Measurements from ENCODE around the gene FADS1.

The FADS1 gene

DNA sequence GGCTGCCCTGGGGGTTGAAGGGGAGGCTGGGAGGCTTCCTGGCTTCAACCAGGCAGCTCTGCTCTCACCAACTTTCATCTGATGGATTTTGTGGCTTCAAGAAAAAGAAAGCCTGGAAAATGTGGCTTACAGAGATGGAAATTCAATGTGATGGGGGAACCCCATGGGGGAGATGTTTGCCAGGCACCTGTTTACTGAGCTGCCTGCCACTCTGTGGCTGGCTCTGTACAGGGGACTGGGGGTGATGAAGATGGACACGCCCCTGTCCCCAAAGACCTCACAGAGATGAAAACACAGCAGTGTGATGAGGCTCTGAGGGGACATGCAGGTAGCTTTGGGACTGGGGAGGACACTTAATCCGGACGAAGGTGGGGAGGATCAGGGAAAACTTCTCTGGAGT lies 34.5 kb downstream of the FADS1 start:
- Histone ChIP-seq H3K9ac (ENCODE audit: low read length) (no peak overlapping the region), H3K27me3 (ENCODE audit: control insufficient read depth, insufficient read depth, low read length) (peaks cover 3% of the 10 kb centered on the region), H3K36me3 (ENCODE audit: control insufficient read depth, insufficient read depth, low read length) (peaks cover 9% of the 10 kb centered on the region), H3K4me3 (ENCODE audit: low read length) (no peak overlapping the region), H3K27ac (ENCODE audit: low read depth, low read length) (no peak overlapping the region), H3K4me1 (ENCODE audit: control insufficient read depth, insufficient read depth, low read length) (no peaks in the 10 kb centered on the region)

DNA sequence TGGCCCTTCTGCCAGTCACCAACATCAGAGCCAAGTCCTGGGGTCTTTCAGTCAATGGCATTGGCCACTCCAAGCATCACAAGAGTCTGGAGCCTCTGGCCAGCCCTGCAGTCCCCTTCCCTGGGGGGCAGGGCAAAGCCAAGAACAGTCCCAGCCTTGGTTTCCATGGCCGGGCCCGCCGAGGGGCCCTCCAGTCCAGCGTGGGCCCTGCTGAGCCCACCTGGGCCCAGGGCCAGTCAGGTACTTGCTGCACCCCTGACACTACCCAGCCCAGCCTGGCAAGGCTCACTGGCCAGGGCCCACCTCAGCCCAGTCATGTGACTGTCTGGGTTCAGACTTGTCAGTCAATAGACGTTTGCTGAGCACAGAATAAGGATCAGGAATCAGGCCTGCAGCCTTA lies 35.2 kb downstream of the FADS1 start:
- H3K27ac ChIP-seq (ENCODE audit: low read depth, low read length), result no peak overlapping the region
- no peak overlapping the region for H3K9ac ChIP-seq (ENCODE audit: low read length)
- no peaks in the 10 kb centered on the region for H3K4me1 ChIP-seq (ENCODE audit: control insufficient read depth, insufficient read depth, low read length)
- H3K4me3 ChIP-seq (ENCODE audit: low read length), result no peak overlapping the region
- H3K36me3 ChIP-seq (ENCODE audit: control insufficient read depth, insufficient read depth, low read length), result peaks cover 3% of the 10 kb centered on the region
- peaks cover 3% of the 10 kb centered on the region for H3K27me3 ChIP-seq (ENCODE audit: control insufficient read depth, insufficient read depth, low read length)

DNA sequence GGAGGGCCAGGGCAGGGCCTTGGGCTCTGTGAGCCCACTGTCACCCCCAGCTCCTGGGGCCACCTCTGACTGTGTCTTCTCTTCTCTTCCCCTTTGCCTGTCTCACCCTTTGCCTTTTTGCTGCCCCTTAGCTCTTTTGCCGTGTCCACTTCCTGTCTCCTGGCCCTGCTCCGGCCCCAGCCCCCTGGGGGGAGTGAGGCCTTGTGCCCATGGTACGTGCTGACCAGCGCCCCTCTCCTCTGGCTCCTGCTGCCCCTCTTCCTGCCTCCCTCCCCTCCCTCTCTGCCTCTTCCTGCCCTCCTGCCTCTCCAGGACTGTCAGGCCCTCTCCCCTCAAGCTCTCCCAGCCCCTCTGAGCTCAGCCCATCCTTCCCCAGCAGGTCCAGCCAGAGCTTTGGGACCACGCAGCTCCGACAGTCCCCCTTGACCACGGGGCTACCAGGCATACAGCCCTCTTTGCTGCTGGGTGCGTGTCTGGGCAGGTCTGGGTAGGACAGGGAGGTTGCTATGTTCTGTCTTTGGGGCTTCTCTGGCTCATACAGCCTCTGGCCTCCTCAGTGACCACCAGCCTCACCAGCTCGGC lies 36.1 kb downstream of the FADS1 start:
- H3K4me1 ChIP-seq (ENCODE audit: control insufficient read depth, insufficient read depth, low read length), result no peaks in the 10 kb centered on the region
- H3K27me3 ChIP-seq (ENCODE audit: control insufficient read depth, insufficient read depth, low read length), result peaks cover 3% of the 10 kb centered on the region
- H3K36me3 ChIP-seq (ENCODE audit: control insufficient read depth, insufficient read depth, low read length), result no peaks in the 10 kb centered on the region
- no peak overlapping the region for H3K9ac ChIP-seq (ENCODE audit: low read length)
- H3K27ac ChIP-seq (ENCODE audit: low read depth, low read length), result no peak overlapping the region
- no peak overlapping the region for H3K4me3 ChIP-seq (ENCODE audit: low read length)

DNA sequence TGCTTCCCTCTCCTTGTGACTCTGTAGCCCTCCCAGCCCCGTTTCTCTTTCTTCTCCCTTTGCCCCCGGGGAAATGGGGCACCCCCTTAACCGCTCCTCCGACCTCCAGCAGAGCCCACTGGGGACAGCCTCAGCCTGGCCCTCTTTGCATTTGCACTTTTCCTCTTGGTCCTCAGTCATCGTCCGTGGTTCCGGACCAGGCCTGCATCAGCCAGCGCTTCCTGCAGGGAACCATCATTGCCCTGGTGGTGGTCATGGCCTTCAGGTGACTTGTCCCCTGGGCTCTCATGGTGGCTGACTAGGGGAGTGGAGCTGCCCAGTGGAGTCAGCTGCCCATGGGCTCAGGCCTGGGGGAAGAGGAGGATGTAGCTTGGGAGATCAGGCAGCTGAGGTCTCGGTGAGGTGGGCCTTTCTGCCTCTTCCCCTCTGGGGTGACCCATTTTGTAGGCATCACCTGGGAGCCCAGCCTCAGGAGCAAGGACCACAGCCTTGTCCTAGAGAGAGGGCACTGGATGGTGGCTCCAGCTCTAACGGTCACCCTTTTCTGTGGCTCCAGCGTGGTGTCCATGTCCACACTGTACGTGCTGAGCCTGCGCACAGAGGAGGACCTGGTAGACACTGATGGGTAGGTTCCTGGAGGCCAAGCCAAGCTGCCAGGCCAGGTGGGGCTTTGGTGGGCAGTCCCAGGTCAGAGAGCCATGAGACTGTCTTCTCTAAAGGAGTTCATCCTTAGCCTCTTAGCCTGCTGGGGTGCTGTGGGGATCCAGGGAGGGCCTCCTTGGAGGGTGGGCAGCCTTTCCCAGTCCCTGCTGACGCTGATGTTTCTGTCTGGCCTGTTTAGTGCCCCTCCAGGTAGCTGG lies 36.9 kb downstream of the FADS1 start:
- Histone ChIP-seq H3K27me3 (ENCODE audit: control insufficient read depth, insufficient read depth, low read length) (peaks cover 3% of the 10 kb centered on the region), H3K36me3 (ENCODE audit: control insufficient read depth, insufficient read depth, low read length) (no peaks in the 10 kb centered on the region), H3K27ac (ENCODE audit: low read depth, low read length) (no peak overlapping the region), H3K9ac (ENCODE audit: low read length) (no peak overlapping the region), H3K4me3 (ENCODE audit: low read length) (no peak overlapping the region), H3K4me1 (ENCODE audit: control insufficient read depth, insufficient read depth, low read length) (no peaks in the 10 kb centered on the region)

DNA sequence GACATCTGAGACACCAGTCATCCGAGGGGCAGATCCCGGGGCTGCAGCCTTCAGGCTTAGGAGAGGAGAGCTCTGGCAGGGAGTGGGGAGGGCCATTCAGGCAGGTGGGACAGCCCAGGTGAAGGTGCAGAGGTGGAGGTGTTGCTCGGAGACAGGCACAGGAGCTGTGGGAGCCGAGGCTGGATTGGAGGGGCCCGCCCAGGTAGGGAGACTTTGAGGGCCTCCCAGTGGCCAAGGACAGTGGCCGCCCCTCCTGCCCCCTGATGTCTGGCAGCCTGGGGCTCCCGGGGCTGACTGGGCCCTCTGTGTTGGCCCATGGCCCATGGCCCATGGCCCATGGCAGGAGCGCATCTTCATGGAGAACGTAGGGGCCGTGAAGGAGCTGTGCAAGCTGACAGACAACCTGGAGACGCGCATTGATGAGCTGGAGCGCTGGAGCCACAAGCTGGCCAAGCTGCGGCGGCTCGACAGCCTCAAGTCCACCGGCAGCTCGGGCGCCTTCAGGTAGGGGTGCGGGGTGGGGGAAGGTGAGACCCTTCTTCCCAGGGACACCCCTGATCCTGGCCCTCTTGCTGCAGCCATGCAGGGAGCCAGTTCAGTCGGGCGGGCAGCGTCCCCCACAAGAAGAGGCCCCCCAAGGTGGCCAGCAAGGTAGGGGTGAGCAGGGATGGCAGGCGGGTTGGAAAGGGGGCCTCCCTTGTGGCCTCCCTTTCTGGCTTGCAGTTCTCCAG lies 37.7 kb downstream of the FADS1 start:
- no peak overlapping the region for H3K9ac ChIP-seq (ENCODE audit: low read length)
- no peaks in the 10 kb centered on the region for H3K36me3 ChIP-seq (ENCODE audit: control insufficient read depth, insufficient read depth, low read length)
- H3K27me3 ChIP-seq (ENCODE audit: control insufficient read depth, insufficient read depth, low read length), result peaks cover 3% of the 10 kb centered on the region
- no peaks in the 10 kb centered on the region for H3K4me1 ChIP-seq (ENCODE audit: control insufficient read depth, insufficient read depth, low read length)
- no peak overlapping the region for H3K27ac ChIP-seq (ENCODE audit: low read depth, low read length)
- no peak overlapping the region for H3K4me3 ChIP-seq (ENCODE audit: low read length)

DNA sequence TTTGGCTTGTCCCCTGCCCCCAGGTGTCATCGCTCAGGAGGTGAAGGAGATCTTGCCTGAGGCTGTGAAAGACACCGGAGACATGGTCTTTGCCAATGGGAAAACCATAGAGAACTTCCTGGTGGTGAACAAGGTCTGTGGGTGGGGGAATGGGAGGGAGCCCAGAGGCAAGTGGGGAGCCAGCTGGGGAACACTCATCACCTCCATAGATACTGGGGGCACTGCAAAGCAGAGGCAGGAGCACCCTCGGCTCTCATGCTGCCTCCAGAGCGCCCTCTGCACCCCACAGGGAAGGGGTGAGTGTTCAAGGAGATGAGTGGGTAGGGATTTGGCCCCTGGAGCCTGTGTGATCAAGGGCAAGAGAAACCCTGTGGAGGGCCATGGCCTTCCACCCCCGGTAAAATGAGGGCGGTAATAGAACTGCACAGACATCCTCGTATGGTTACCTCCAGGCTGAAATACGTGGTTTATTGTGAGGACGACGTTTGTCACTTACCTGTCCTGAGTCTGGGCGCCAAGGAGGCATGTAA lies 38.4 kb downstream of the FADS1 start:
- no peak overlapping the region for H3K4me3 ChIP-seq (ENCODE audit: low read length)
- H3K9ac ChIP-seq (ENCODE audit: low read length), result no peak overlapping the region
- H3K27me3 ChIP-seq (ENCODE audit: control insufficient read depth, insufficient read depth, low read length), result peaks cover 3% of the 10 kb centered on the region
- no peak overlapping the region for H3K27ac ChIP-seq (ENCODE audit: low read depth, low read length)
- no peaks in the 10 kb centered on the region for H3K36me3 ChIP-seq (ENCODE audit: control insufficient read depth, insufficient read depth, low read length)
- no peaks in the 10 kb centered on the region for H3K4me1 ChIP-seq (ENCODE audit: control insufficient read depth, insufficient read depth, low read length)

DNA sequence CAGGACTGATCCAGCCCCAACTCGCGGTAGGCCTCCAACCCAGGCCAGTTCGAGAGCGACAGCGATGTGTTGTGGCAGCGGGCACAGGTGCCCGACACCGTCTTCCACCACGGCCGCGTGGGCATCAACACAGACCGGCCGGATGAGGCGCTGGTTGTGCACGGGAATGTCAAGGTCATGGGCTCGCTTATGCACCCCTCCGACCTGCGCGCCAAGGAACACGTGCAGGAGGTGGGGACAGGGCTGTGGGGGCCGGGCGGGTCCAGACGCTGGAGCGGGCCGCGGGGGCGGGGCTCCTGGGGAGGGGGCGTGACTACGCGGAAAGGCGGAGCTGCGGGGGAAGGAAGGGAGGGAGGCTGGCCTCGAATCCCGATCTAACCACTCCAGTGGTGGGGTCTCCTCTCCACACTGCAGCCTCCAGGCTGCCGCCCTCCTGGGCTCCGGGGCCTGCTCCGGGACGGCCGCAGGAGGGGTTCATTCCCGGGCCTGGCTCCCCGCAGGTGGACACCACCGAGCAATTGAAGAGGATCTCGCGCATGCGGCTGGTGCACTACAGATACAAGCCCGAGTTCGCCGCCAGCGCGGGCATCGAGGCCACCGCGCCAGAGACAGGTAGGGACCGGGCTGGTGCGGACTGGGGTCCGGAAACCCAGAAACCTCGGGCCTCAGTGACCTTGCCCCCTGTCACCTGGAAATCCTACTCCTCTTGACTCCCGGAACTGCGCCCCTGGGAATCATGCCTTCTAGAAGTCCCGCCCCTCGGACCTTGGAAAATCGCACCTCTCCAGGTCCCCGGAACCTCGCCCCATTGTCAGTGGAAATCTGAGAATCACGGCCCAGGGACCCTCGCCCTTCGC lies 39.3 kb downstream of the FADS1 start:
- H3K9ac ChIP-seq (ENCODE audit: low read length), result no peak overlapping the region

DNA sequence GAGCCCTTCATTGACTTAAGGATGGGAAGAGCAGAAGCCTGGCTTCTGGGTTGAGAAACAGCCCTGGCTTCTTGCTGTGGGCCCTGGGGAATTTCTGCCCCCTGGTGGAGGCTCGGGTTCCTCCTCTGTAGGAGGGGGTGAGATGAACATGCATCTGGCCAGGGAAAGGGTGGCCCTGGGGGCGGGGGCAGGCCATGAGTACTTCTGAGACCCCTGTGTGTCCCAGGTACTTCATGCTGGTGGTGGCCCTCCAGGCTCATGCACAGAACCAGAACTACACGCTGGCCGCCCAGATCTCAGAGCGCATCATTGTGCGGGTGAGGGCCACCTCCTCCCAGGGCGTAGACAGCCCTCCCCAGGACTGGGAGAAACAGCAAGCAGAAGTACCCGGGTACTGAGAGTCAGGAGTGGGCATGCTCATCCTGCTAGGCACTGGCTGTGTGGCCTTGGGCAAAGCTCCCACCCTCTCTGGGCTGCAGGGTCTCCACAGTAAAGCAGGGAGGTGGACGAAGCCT lies 40.2 kb downstream of the FADS1 start:
- no peak overlapping the region for H3K27ac ChIP-seq (ENCODE audit: low read depth, low read length)
- H3K9ac ChIP-seq (ENCODE audit: low read length), result no peak overlapping the region

More for the DNA sequence above, 39.3 kb downstream of the FADS1 start:
- no peak overlapping the region for H3K27ac ChIP-seq (ENCODE audit: low read depth, low read length)
- H3K27me3 ChIP-seq (ENCODE audit: control insufficient read depth, insufficient read depth, low read length), result peaks cover 3% of the 10 kb centered on the region
- no peaks in the 10 kb centered on the region for H3K4me1 ChIP-seq (ENCODE audit: control insufficient read depth, insufficient read depth, low read length)
- no peaks in the 10 kb centered on the region for H3K36me3 ChIP-seq (ENCODE audit: control insufficient read depth, insufficient read depth, low read length)
- H3K4me3 ChIP-seq (ENCODE audit: low read length), result peak overlapping the region; percentile 9

DNA sequence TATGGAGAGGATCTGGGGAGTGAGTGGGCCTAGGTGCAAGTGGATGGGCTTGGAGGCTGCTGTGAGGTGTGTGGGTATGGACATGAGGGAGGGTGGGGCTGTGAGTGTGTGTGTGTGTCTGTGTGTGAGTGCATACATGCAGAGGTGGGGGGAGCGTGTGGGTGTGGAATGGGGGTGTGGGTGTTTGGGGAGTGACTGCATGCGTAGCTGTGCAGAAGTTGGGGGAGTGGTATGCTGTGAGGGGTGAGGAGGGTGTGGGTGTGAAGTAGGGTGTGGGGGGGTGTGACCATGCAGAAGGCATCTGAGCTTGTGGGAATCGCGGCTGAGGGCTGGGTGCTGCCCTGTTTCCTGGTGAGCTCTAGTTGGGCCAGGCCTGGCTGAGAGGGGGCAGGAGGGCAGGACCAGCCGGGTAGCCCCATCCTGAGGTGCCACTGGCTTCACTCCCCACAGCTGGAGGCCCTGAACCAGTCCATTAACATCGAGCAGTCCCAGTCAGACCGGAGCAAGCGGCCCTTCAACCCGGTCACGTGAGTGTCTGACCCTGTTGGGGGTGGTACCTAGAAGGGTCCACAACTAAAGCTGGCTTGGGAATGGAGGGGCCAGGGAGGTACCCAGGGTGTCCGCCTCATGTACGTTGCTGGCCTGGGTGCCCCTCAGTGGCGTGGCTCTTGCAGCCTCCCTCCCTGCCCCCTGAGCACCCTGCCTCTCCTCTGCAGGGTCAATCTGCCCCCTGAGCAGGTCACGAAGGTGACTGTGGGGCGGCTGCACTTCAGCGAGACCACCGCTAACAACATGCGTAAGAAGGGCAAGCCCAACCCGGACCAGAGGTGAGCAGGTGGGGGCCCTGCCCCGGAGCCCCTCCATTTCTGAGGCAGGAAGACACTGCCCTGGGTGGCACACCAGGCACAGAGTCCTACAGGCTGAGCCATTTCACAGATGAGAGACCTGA lies 40.9 kb downstream of the FADS1 start:
- Histone ChIP-seq H3K4me3 (ENCODE audit: low read length) (no peak overlapping the region), H3K4me1 (ENCODE audit: control insufficient read depth, insufficient read depth, low read length) (no peaks in the 10 kb centered on the region), H3K9ac (ENCODE audit: low read length) (no peak overlapping the region), H3K27me3 (ENCODE audit: control insufficient read depth, insufficient read depth, low read length) (peaks cover 3% of the 10 kb centered on the region), H3K27ac (ENCODE audit: low read depth, low read length) (no peak overlapping the region), H3K36me3 (ENCODE audit: control insufficient read depth, insufficient read depth, low read length) (no peaks in the 10 kb centered on the region)

More for the DNA sequence above, 40.2 kb downstream of the FADS1 start:
- no peaks in the 10 kb centered on the region for H3K36me3 ChIP-seq (ENCODE audit: control insufficient read depth, insufficient read depth, low read length)
- H3K4me3 ChIP-seq (ENCODE audit: low read length), result no peak overlapping the region
- H3K27me3 ChIP-seq (ENCODE audit: control insufficient read depth, insufficient read depth, low read length), result peaks cover 3% of the 10 kb centered on the region
- H3K4me1 ChIP-seq (ENCODE audit: control insufficient read depth, insufficient read depth, low read length), result no peaks in the 10 kb centered on the region

DNA sequence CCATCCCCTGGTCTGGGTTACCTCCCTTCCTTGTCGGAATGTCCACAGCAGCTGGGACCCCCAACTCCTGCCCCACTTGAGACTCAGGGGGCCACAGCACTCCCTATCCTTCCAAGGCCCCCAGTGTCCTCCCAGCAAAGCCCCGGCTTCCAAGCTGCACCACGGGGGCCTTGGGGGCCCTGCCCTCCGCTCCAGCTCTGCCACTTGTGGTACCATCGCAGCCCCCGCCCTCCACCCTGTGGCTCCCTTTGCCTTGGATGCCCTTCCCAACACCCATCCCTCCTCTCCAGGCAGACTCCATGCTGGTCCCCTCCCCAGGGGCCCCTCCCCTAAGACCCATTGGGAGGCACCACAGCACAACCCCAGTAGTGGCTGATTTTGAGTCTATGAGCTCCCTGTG lies 41.7 kb downstream of the FADS1 start:
- H3K36me3 ChIP-seq (ENCODE audit: control insufficient read depth, insufficient read depth, low read length), result no peaks in the 10 kb centered on the region
- H3K27me3 ChIP-seq (ENCODE audit: control insufficient read depth, insufficient read depth, low read length), result peaks cover 3% of the 10 kb centered on the region
- no peak overlapping the region for H3K9ac ChIP-seq (ENCODE audit: low read length)
- H3K27ac ChIP-seq (ENCODE audit: low read depth, low read length), result no peak overlapping the region
- no peaks in the 10 kb centered on the region for H3K4me1 ChIP-seq (ENCODE audit: control insufficient read depth, insufficient read depth, low read length)
- no peak overlapping the region for H3K4me3 ChIP-seq (ENCODE audit: low read length)

DNA sequence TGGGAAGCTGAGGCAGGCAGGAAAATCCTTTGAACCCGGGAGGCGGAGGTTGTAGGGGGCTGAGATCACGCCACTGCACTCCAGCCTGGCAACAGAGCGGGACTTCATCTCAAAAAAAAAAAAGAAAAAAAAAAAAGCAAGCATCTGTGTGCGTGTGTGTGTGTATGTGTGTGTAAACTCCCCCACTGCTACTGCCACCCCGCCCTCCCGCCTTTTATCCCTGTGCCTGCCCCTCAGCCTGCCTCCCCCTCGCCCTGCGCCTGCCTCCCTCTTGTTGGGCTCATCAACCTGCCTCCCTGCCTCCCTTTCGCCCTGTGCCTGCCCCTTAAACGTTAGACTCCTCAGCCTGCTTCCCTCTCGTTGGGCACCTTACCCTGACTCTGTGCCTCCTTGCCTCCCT lies 42.4 kb downstream of the FADS1 start:
- H3K27ac ChIP-seq (ENCODE audit: low read depth, low read length), result no peak overlapping the region
- H3K27me3 ChIP-seq (ENCODE audit: control insufficient read depth, insufficient read depth, low read length), result peaks cover 3% of the 10 kb centered on the region
- no peak overlapping the region for H3K9ac ChIP-seq (ENCODE audit: low read length)
- no peak overlapping the region for H3K4me3 ChIP-seq (ENCODE audit: low read length)
- no peaks in the 10 kb centered on the region for H3K36me3 ChIP-seq (ENCODE audit: control insufficient read depth, insufficient read depth, low read length)
- no peaks in the 10 kb centered on the region for H3K4me1 ChIP-seq (ENCODE audit: control insufficient read depth, insufficient read depth, low read length)
